CD4-positive, alpha-beta T cell treated with Interleukin-10 for 1 hour (primary cell): ENCODE results near the gene TMEM119.

ENCODE experiments used
- DNase-seq: peaks from one replicate; pipeline ENCODE4 v3.0.0-alpha.2; 2020

The TMEM119 gene

GRCh38 chr12:108615918-108616317, 18.0 kb upstream of the TMEM119 start:
- DNase-seq: no peak

GRCh38 chr12:108614639-108615038, 16.8 kb upstream of the TMEM119 start:
- DNase-seq: no peak

GRCh38 chr12:108614041-108614440, 16.2 kb upstream of the TMEM119 start:
- no peak for DNase-seq

GRCh38 chr12:108613548-108613947, 15.7 kb upstream of the TMEM119 start:
- no peak for DNase-seq

GRCh38 chr12:108612788-108613282, 15.0 kb upstream of the TMEM119 start:
- no peak for DNase-seq

- DNase-seq: peak; percentile 70
Observed at GRCh38 chr12:108611884-108612415, 14.1 kb upstream of the TMEM119 start.

GRCh38 chr12:108610856-108611605, 13.1 kb upstream of the TMEM119 start:
- DNase-seq: no peak

- DNase-seq: no peak
Observed at GRCh38 chr12:108610336-108610815, 12.5 kb upstream of the TMEM119 start.

GRCh38 chr12:108609537-108610335, 11.9 kb upstream of the TMEM119 start:
- no peak for DNase-seq

- DNase-seq: no peak
Observed at GRCh38 chr12:108608616-108609015, 10.7 kb upstream of the TMEM119 start.

- no peak for DNase-seq
Observed at GRCh38 chr12:108607981-108608600, 10.2 kb upstream of the TMEM119 start.

- DNase-seq: no peak
Observed at GRCh38 chr12:108606492-108606891, 8.6 kb upstream of the TMEM119 start.

- no peak for DNase-seq
Observed at GRCh38 chr12:108605690-108606406, 8.0 kb upstream of the TMEM119 start.

GRCh38 chr12:108605000-108605689, 7.3 kb upstream of the TMEM119 start:
- no peak for DNase-seq

GRCh38 chr12:108604208-108604941, 6.5 kb upstream of the TMEM119 start:
- DNase-seq: no peak

- DNase-seq: no peak
Observed at GRCh38 chr12:108603743-108604142, 5.9 kb upstream of the TMEM119 start.

- DNase-seq: no peak
Observed at GRCh38 chr12:108602976-108603704, 5.3 kb upstream of the TMEM119 start.

GRCh38 chr12:108602209-108602705, 4.4 kb upstream of the TMEM119 start:
- DNase-seq: no peak

- DNase-seq: no peak
Observed at GRCh38 chr12:108600702-108601007, 2.8 kb upstream of the TMEM119 start.

GRCh38 chr12:108599948-108600701, 2.2 kb upstream of the TMEM119 start:
- no peak for DNase-seq
